HG03460 (cell line): Measurements from ENCODE around the gene AKT1.

Experiments used
- ATAC-seq: cut with Tn5 transposase; IDR thresholded peaks from one replicate; pipeline ENCODE4 v1.9.1; 2021; ENCODE audit not compliant: unreplicated experiment

The AKT1 gene

DNA sequence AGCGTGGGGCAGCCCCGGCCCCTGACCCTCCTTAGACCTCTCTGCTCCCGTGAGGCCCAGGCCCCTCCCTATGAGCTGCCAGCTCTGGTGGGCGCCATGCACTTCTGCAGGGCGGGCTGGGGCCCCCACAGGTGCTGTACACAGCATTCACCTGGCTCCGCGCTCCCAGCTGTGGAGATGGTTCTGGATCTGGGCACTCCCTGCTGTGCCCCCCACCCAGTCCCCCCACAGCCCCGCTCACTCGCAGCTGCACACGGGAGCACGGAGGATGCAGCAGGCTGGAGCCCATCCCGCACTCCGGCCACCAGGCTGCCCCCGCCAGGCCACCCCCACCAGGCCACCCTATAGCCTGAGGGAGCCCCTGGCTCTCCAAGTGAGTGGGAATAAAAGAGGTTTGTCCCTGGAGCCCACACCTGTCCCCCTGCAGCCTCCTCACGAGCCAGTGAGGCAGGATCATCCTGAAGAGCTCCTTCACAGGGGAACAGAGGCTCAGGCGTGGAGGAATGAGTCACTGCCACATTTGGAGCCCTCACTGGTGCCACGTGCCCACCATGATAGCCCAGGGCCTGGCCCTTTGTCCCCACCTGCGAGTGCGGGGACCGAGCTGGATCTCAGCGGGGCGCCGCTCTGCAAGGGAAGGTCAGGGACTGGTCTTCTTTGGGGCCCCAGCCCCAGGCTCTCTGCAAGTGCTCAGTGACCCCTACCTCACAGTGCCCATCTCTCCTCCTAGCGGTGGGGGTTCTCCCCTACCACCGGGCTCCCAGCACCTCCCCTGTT is 69.6 kb downstream of the AKT1 start:
- no peak for ATAC-seq

DNA sequence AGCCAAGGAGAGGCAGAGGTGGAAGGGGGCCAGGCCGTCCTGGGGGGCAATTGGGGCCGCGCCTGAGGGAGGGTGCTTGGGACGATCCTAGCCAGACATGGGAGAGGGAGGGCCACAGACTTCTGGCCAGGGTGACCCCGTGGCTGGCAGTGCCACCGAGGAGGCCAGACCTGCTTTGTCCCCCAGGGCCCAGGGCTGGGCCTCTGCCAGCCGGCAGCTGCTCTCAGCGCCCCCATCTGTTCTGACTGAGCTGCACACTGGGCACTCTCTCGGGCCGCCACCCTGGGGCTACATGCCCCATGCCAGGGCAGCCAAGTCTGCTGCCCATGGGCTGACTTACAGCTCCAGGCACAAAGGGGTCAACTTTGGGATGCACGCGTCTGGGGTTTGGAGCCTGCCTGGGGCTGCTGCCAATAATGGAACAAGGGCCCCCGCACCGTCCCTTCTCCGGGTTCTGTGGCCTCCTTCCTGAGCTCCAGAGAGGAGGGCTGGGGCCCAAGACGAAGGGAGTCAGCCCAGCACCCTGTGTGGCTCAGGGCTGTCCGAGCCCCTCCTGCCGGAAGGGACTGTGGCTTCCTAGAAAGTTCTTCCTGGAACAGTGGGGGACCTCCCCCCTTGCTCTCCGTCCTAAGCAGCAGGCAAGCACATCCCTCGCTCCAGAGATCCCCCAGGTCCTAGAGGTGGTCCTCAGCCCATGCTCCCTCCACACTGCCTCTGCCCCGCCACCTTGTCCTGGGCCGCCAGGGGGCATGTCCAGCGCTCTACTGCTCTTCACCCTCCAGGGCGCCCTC is 70.4 kb downstream of the AKT1 start:
- ATAC-seq: no peak

DNA sequence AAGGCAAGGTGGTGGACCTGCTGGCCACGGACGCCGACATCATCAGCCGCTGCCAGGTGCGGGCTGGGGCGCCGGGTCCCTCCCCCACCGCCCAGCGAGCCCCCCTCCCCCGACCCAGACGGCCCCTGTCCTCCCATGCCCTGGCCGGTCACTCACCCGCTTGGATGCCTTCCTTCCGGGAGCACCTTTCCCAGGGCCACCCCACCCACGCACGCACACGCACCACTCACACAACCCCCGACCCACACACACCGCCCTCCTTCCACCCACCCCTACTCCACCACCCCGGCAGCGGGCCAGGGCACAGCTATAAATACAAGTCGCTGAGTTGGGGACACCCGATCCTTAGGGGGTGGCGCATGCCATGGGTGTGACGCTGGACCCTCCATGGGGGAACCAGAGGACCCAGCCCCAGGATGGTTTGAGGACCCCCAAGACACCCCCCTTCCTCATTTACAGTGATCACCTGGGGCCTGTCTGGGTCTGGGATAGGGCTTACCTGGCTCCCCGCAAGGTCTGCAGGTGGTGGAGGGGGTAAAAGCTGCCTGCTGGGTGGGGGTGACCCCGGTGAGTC is 71.1 kb downstream of the AKT1 start:
- no peak for ATAC-seq

DNA sequence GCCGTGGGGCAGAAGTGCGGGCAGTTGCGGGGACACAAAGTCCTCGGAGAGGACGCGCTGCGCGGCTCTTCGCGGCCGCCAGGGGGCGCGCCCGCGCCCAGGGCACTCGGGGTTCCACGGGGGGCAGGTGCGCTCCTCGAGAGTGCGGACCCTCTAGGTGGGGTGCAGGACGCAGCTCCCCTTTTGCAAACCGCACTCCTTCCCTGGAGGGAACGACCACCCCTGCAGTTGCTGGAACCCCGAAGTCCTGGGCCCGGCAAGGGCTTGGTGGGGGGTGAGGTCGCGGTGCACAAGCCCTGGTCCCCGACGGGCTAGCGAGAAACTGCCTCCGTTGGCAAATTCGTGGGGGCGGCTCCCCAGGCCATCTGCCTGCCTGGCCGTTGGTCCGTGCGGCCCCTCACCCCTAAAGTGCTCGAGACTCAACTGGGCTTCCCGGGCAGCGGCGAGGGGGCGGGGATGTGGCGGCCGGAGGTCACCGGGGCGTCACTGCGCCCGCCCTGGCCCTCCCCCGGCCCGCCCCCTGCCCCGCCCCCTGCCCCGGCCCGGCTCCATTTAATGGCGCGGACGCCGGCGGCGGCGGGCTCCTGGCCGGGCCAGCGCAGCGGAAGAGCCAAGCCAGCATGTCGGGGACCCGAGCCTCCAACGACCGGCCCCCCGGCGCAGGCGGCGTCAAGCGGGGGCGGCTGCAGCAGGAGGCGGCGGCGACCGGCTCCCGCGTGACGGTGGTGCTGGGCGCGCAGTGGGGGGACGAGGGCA is 71.7 kb downstream of the AKT1 start, which contains the start of gene ADSS1:
Gene ADSS1 (plus strand): TSS at position 579 of the 756 bp plus-strand sequence. CDS start 42 bp downstream, at position 621.
- no peak for ATAC-seq

DNA sequence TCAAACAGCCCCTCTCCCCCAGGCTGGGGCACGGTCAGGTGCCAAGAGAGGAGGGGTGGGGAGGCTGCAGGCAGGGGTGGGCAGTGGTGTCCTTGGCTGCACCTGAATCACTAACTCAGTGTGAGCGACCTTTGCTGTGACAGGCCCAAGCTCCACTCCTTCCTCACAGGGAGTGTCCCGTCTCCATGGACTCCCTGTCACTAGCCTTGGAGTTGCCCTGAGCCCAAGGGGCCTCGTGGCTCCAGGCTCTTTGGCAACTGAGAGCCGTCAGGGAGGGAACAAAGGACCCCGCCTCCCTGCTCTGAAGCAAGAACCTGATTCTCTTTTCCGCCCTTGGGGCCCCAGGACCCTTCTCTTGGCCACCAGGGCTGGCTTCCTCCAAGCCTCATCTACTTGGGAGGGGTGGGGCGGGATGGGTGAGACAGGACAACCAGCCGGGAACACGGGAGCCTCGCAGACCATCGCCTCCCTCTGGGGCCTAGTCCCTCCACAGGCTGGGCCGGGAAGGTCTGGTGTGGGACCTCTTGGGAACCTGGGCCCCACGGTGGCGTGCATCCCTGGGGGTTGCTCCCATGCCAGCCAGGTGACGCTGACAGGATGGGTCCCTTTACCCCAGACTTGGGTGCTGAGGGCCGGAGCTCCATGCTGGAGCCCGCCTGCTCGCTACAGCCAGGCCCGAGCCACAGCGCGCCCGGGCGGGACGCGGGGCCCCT is 72.5 kb downstream of the AKT1 start:
- ATAC-seq: no peak

DNA sequence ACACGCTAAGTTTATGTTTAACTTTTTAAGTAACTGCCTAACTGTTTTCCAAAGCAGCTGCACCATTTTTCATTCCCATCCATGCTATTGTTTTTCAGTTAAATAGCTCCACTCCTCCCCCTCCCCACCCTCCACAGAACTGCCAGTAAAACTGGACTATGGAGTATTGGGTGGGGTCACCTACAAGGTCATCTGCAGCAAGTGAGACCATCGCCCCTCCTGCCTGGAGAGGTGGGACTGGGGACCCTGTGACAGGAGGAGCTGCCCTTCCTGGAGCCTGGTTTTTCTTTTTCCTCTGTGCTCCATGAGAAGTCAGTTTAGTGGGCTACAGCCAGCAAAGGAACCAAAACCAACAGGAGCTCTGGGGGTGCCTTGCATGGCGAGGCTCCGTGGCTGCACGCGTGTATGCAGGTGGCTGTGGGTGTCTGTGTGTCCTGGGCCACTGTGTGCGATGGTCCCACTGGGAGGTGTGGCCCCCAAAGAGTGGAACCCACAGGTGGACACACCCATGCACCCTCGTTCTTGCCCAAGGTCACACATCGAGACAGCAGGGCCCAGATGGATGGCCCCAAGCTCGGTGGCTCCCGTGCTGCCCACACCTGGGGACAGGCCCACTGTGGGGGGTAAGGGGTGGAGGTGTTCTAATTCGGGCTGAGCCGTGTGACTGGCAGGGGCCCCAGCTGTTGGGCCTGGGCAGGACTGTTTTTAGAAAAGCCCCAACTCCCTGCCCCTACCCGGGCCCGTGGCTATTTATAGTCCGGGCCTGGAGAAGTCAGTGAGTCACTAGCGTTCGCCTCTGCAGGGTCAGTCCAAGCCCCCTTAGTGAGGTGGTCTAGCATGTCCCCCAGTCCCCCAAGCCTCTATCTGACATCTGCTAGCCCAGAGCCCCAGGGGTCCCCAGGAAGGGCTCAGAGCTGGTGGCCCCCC is 73.8 kb downstream of the AKT1 start:
- ATAC-seq: no peak
